Mesenchymal stem cell (in vitro differentiated cells and primary cell): Measurements from ENCODE around the gene UBE2G2.

Source experiments
- DNase-seq: peaks from one replicate; pipeline ENCODE4 v3.0.0-alpha.2; 2013
- H2AFZ ChIP-seq: one replicate; pipeline ENCODE4 v1.6.1; 2013; ENCODE audit warnings: low read depth, mild to moderate bottlenecking, control low read depth, inconsistent platforms, low read length, moderate library complexity
- H2AK5ac ChIP-seq: 2 replicates; pipeline ENCODE4 v1.6.1; 2013; ENCODE audit warnings: low read length, moderate library complexity, mild to moderate bottlenecking, inconsistent platforms; ENCODE audit not compliant: severe bottlenecking
- H2BK120ac ChIP-seq: one replicate; pipeline ENCODE4 v1.6.1; 2013; ENCODE audit warnings: low read depth, mild to moderate bottlenecking, inconsistent platforms, low read length, moderate library complexity
- H2BK12ac ChIP-seq, 2 experiments: one replicate each; pipeline ENCODE4 v1.6.1; 2013; ENCODE audit warnings: inconsistent platforms in 2 of 2, low read length in 2 of 2, mild to moderate bottlenecking in 2 of 2, moderate library complexity in 2 of 2, control low read depth in 1 of 2
- H2BK15ac ChIP-seq: one replicate; pipeline ENCODE4 v1.6.1; 2013; ENCODE audit warnings: mild to moderate bottlenecking, low read depth, inconsistent platforms; ENCODE audit not compliant: poor library complexity, severe bottlenecking
- H2BK5ac ChIP-seq: 2 replicates; pipeline ENCODE4 v1.6.1; 2013; ENCODE audit warnings: low read depth, mild to moderate bottlenecking, low read length, control low read depth, inconsistent platforms; ENCODE audit not compliant: poor library complexity, severe bottlenecking
- H3K14ac ChIP-seq, 2 experiments: one replicate each; pipeline ENCODE4 v1.6.1; 2013; ENCODE audit warnings: inconsistent platforms in 2 of 2, low read length in 2 of 2, control low read depth in 1 of 2, mild to moderate bottlenecking in 1 of 2, moderate library complexity in 1 of 2
- H3K18ac ChIP-seq, 2 experiments: one replicate each; pipeline ENCODE4 v1.6.1; 2013; ENCODE audit warnings: inconsistent platforms in 2 of 2, low read length in 2 of 2, control low read depth in 1 of 2, low read depth in 1 of 2, mild to moderate bottlenecking in 1 of 2
- H3K23ac ChIP-seq, 2 experiments: one replicate each; pipeline ENCODE4 v1.6.1; 2013; ENCODE audit warnings: inconsistent platforms in 2 of 2, low read length in 2 of 2, mild to moderate bottlenecking in 2 of 2, moderate library complexity in 2 of 2, control low read depth in 1 of 2
- H3K27ac ChIP-seq: 2 replicates; pipeline ENCODE4 v1.5.1; 2013; ENCODE audit warnings: mild to moderate bottlenecking, moderate library complexity, low read length, control low read depth, inconsistent platforms; ENCODE audit not compliant: poor library complexity, severe bottlenecking
- H3K27me3 ChIP-seq, 2 experiments: 2 replicates each; pipeline versions ENCODE4 v1.6.1 to v1.7.0; 2013; ENCODE audit warnings: low read length in 2 of 2, mild to moderate bottlenecking in 2 of 2, moderate library complexity in 2 of 2, control low read depth in 1 of 2, inconsistent platforms in 1 of 2; ENCODE audit not compliant: control insufficient read depth in 1 of 2, insufficient read depth in 1 of 2
- H3K36me3 ChIP-seq, 2 experiments: 2 replicates each; pipeline versions ENCODE4 v1.6.1 to v1.7.0; 2013; ENCODE audit warnings: low read length in 2 of 2, control low read depth in 1 of 2, inconsistent platforms in 1 of 2, low read depth in 1 of 2, mild to moderate bottlenecking in 1 of 2; ENCODE audit not compliant: insufficient read depth in 2 of 2, control insufficient read depth in 1 of 2
- H3K4ac ChIP-seq, 2 experiments: one replicate each; pipeline ENCODE4 v1.6.1; 2013; ENCODE audit warnings: inconsistent platforms in 2 of 2, low read length in 2 of 2, mild to moderate bottlenecking in 2 of 2, moderate library complexity in 2 of 2, control low read depth in 1 of 2, low read depth in 1 of 2
- H3K4me1 ChIP-seq: 2 replicates; pipeline ENCODE4 v1.6.1; 2013; ENCODE audit warnings: low read depth, low read length, control low read depth; ENCODE audit not compliant: control insufficient read depth, insufficient read depth
- H3K4me2 ChIP-seq: 2 replicates; pipeline ENCODE4 v1.6.1; 2013; ENCODE audit warnings: low read length, mild to moderate bottlenecking, inconsistent platforms; ENCODE audit not compliant: poor library complexity, severe bottlenecking
- H3K4me3 ChIP-seq, 2 experiments: 2 replicates each; pipeline versions ENCODE4 v1.5.1 to v1.7.0; 2013; ENCODE audit warnings: low read length in 2 of 2, mild to moderate bottlenecking in 2 of 2, control low read depth in 1 of 2, low read depth in 1 of 2; ENCODE audit not compliant: insufficient read depth in 1 of 2
- H3K79me1 ChIP-seq: replicated peaks from 2 replicates; pipeline ENCODE4 v1.6.1; 2013; ENCODE audit warnings: mild to moderate bottlenecking, control low read depth, low read length, inconsistent platforms; ENCODE audit not compliant: poor library complexity, severe bottlenecking
- H3K9ac ChIP-seq: 2 replicates; pipeline ENCODE4 v1.7.0; 2013; ENCODE audit warnings: mild to moderate bottlenecking, low read length, moderate library complexity
- H3K9me3 ChIP-seq: 2 replicates; pipeline ENCODE4 v1.7.0; 2013; ENCODE audit warnings: mild to moderate bottlenecking, low read length; ENCODE audit not compliant: control insufficient read depth
- H4K8ac ChIP-seq: one replicate; pipeline ENCODE4 v1.6.1; 2013; ENCODE audit warnings: inconsistent platforms, mild to moderate bottlenecking, low read length, moderate library complexity
- H4K91ac ChIP-seq: one replicate; pipeline ENCODE4 v1.6.1; 2013; ENCODE audit warnings: mild to moderate bottlenecking, low read length, inconsistent platforms
- WGBS: methylation state at CpG from one replicate; pipeline ENCODE4 v1.1.7; 2013; ENCODE audit warnings: mixed read lengths; 5-methylcytosine and 5-hydroxymethylcytosine counted together

Gene UBE2G2

GRCh38 chr21:44732956-44733355 is 68.7 kb downstream of the UBE2G2 start:
- Histone ChIP-seq H3K4me3 (no peak overlapping the region), H3K4me2 (no peak overlapping the region)

DNA sequence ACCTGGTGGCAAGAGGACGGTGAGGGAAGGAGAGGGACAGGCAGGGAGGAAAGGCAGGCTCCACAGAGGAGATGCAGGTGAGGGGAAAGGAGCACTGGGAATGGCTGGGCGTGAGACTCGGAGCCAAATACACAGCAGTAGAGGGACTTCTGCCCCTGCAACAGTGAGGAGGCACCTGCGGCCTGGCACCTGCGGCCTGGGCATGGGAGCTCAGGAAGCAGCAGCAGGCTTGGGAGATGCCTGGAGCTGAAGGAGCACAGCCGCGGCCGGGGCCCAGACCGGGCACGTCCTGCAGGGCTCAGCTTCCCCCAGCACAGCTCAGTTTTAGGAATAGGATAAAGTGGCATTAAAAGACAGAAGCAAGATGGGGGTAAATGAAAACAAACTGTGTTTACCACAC is 69.4 kb downstream of the UBE2G2 start:
- no peaks in the 10 kb centered on the region for H3K4me1 ChIP-seq
- H3K4ac ChIP-seq, result no peak overlapping the region
- H3K9me3 ChIP-seq, result peaks cover 15% of the 10 kb centered on the region
- 89% methylated on average over 9 of the region's 10 CpGs for WGBS
- no peak overlapping the region for H3K14ac ChIP-seq
- no peak overlapping the region for H2BK5ac ChIP-seq
- no peaks in the 10 kb centered on the region for H3K79me1 ChIP-seq
- no peak overlapping the region for H4K91ac ChIP-seq
- no peak overlapping the region for H3K9ac ChIP-seq
- no peak overlapping the region for H2AK5ac ChIP-seq
- no peak overlapping the region for H3K23ac ChIP-seq
- no peak overlapping the region for H2BK120ac ChIP-seq
- H3K27me3 ChIP-seq, result peaks cover 17 to 37% of the 10 kb centered on the region in 2 experiments
- no peaks in the 10 kb centered on the region for H3K36me3 ChIP-seq
- no peak overlapping the region for H3K4me3 ChIP-seq
- H3K18ac ChIP-seq, result no peak overlapping the region
- H2BK15ac ChIP-seq, result no peak overlapping the region
- DNase-seq, result no peak
- no peak overlapping the region for H4K8ac ChIP-seq
- no peak overlapping the region for H3K4me2 ChIP-seq
- H2AFZ ChIP-seq, result no peak overlapping the region
- H2BK12ac ChIP-seq, result no peak overlapping the region
- no peak overlapping the region for H3K27ac ChIP-seq

More at GRCh38 chr21:44732956-44733355, 68.7 kb downstream of the UBE2G2 start:
- H2BK15ac ChIP-seq, result no peak overlapping the region
- no peak overlapping the region for H4K8ac ChIP-seq
- H3K9me3 ChIP-seq, result peaks cover 22% of the 10 kb centered on the region
- no peak for DNase-seq
- H2AK5ac ChIP-seq, result no peak overlapping the region
- H3K27ac ChIP-seq, result no peak overlapping the region
- H2BK5ac ChIP-seq, result no peak overlapping the region
- no peak overlapping the region for H3K18ac ChIP-seq
- no peaks in the 10 kb centered on the region for H3K36me3 ChIP-seq
- no peak overlapping the region for H2BK12ac ChIP-seq
- no peak overlapping the region for H3K9ac ChIP-seq
- no peak overlapping the region for H2BK120ac ChIP-seq
- no peaks in the 10 kb centered on the region for H3K4me1 ChIP-seq
- H4K91ac ChIP-seq, result no peak overlapping the region
- no peak overlapping the region for H3K4ac ChIP-seq
- no peaks in the 10 kb centered on the region for H3K79me1 ChIP-seq
- 90% methylated on average over 11 of the region's 11 CpGs for WGBS
- no peak overlapping the region for H3K14ac ChIP-seq
- H2AFZ ChIP-seq, result no peak overlapping the region
- H3K23ac ChIP-seq, result no peak overlapping the region
- H3K27me3 ChIP-seq, result peaks cover 12 to 37% of the 10 kb centered on the region in 2 experiments

DNA sequence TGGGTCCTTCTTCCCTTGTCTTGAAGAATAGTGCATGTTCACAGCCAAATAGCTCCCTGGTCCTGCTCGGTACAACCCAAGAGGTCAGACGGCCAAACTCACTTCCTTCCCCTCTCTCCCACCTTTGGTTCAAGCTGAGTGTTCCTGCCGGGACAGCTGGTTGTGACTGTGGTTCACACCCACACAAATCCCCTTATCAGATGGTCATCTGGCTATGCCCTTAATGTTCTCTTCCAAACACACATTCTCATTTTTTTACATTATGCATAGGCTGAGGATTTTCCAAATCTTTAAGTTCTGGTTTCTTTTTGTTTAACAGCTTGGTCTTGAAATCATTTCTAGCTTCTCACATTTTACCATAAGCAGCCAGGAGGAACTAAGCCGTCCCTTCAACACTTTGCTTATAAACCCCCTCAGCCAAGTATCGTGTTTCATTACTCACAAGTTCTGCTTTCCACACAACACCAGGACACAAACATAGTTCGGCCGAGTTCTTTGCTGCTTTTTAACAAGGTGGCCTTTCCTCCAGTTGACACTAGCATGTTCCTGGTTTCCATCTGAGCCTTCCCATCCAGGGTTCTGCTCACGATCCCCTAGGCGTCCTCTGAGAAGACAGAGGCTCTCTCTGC is 70.6 kb downstream of the UBE2G2 start:
- Histone ChIP-seq H3K4ac (no peak overlapping the region), H3K9ac (no peak overlapping the region)
- 79% methylated on average over 9 of the region's 9 CpGs for WGBS

DNA sequence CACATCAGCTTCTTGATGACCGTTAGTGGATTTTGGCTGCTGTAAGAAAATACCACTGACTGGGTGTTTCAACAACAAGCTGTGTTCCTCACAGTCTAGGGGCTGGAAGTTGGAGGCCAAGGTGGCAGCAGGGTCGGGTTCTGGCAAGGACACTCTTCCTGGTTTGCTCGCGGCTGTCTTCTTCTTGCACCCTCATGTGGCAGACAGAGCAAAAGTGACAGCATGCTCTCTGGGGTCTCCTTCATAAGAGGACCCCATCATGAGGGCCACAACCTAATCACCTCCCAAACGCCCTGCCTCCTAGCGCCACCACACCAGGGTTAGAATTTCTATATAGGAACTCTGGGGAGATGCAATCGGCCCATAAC is 71.6 kb downstream of the UBE2G2 start:
- Histone ChIP-seq H3K27ac (no peak overlapping the region), H2BK5ac (no peak overlapping the region), H3K4ac (no peak overlapping the region), H2BK15ac (no peak overlapping the region), H2BK120ac (no peak overlapping the region), H3K79me1 (no peaks in the 10 kb centered on the region), H3K4me1 (no peaks in the 10 kb centered on the region), H3K9me3 (no peaks in the 10 kb centered on the region), H3K14ac (no peak overlapping the region), H3K4me2 (no peak overlapping the region), H3K36me3 (no peaks in the 10 kb centered on the region), H3K27me3 (peaks cover 32 to 59% of the 10 kb centered on the region in 2 experiments), H2AFZ (no peak overlapping the region), H3K23ac (no peak overlapping the region), H4K91ac (no peak overlapping the region), H3K9ac (no peak overlapping the region), H4K8ac (no peak overlapping the region), H2BK12ac (no peak overlapping the region), H2AK5ac (no peak overlapping the region), H3K4me3 (no peak overlapping the region), H3K18ac (no peak overlapping the region)
- DNase-seq, result no peak
- WGBS, result 90% methylated on average over 7 of the region's 7 CpGs

More for the DNA sequence above, 70.6 kb downstream of the UBE2G2 start:
- Histone ChIP-seq H3K27me3 (peaks cover 26 to 48% of the 10 kb centered on the region in 2 experiments), H3K79me1 (no peaks in the 10 kb centered on the region), H3K36me3 (no peaks in the 10 kb centered on the region), H3K4me2 (no peak overlapping the region), H2BK15ac (no peak overlapping the region), H2AK5ac (no peak overlapping the region), H2AFZ (no peak overlapping the region), H3K4me3 (no peak overlapping the region), H2BK120ac (no peak overlapping the region), H3K23ac (no peak overlapping the region), H3K9me3 (peaks cover 6% of the 10 kb centered on the region), H3K4me1 (no peaks in the 10 kb centered on the region), H2BK5ac (no peak overlapping the region), H4K91ac (no peak overlapping the region), H3K27ac (no peak overlapping the region), H2BK12ac (no peak overlapping the region), H3K18ac (no peak overlapping the region), H4K8ac (no peak overlapping the region), H3K14ac (no peak overlapping the region)
- no peak for DNase-seq
